Measurements from ENCODE around the gene IL18R1. TPM values are rescaled to one million over a fixed set of nuclear protein-coding genes. Genes with fewer than 3 reads are reported as not detected.

Gene IL18R1
- polyA plus RNA-seq, 1 experiment = not detected

DNA sequence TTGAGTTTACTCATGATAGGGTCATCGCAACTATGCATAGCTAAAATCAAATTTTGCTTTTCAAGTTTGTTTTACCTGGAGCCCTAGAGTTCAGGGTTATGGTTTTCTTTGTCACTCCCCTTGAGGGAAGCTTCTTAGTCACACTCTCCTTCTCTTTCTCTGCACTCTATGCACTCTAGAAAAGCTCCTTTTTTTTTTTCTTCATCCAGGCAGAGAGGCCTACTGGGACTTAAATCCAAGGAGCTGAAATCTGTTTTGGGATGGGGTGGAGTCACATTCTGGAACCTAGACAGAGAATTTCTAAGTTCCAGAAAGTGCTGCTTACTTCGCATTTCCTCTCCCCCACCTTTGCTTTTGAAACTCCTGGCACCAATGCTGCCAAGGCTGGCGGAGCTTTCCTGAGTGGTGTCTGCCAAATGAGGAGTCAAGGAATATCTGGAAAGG, 19.1 kb upstream of the IL18R1 start:
- ChIA-PET POLR2A (interaction anchor here (0.6 kb wide), 1 partner anchor 72 kb away, joined by 3 read pairs; no protein-coding TSS in a partner anchor), CTCF (interaction anchor here (0.5 to 1.8 kb wide), 7 partner anchors 12 to 96 kb away, joined by 3 to 7 read pairs (median 4); partner anchors contain the start of gene IL18R1)
- DNase-seq (ENCODE audit: low read depth) = no peak
- H3K27me3 ChIP-seq (ENCODE audit: control insufficient read depth, insufficient read depth, low read length) = 0 out of 2 replicates have a peak, but pooled peaks cover 2% of the 10 kb centered on the region
- TF ChIP-seq, protein P1, sequence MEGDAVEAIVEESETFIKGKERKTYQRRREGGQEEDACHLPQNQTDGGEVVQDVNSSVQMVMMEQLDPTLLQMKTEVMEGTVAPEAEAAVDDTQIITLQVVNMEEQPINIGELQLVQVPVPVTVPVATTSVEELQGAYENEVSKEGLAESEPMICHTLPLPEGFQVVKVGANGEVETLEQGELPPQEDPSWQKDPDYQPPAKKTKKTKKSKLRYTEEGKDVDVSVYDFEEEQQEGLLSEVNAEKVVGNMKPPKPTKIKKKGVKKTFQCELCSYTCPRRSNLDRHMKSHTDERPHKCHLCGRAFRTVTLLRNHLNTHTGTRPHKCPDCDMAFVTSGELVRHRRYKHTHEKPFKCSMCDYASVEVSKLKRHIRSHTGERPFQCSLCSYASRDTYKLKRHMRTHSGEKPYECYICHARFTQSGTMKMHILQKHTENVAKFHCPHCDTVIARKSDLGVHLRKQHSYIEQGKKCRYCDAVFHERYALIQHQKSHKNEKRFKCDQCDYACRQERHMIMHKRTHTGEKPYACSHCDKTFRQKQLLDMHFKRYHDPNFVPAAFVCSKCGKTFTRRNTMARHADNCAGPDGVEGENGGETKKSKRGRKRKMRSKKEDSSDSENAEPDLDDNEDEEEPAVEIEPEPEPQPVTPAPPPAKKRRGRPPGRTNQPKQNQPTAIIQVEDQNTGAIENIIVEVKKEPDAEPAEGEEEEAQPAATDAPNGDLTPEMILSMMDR (IDR thresholded peaks at IDR 0.05; ENCODE audit: insufficient read depth, low read depth, low read length) = no peak
- H3K36me3 ChIP-seq (ENCODE audit: control insufficient read depth, insufficient read depth, low read length) = no peaks in the 10 kb centered on the region
- no peak overlapping the region for H3K4me3 ChIP-seq (ENCODE audit: low read depth, low read length)

DNA sequence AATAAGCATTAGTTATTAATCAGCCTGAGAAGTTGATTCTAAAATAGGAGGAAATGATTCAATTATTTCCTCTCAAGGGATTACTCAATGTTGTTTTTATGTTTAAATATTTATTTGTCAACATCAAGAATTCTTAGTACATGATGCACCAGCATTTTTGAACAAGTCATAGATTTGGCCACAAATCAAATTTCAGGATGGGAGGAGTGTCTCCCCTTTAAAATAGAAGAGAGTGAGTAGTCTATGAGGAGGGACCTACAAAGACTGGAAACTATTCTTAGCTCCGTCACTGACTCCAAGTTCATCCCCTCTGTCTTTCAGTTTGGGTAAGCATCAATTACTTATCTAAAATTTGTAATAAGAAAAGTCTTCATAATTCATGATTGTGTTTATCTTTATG, 18.6 kb upstream of the IL18R1 start:
- TF ChIP-seq, protein P1 (IDR thresholded peaks at IDR 0.05; ENCODE audit: insufficient read depth, low read depth, low read length) = no peak
- Histone ChIP-seq H3K36me3 (ENCODE audit: control insufficient read depth, insufficient read depth, low read length) (no peaks in the 10 kb centered on the region), H3K27me3 (ENCODE audit: control insufficient read depth, insufficient read depth, low read length) (0 out of 2 replicates have a peak, but pooled peaks cover 2% of the 10 kb centered on the region), H3K4me3 (ENCODE audit: low read depth, low read length) (no peak overlapping the region)
- CTCF ChIA-PET = interaction anchor here (1.5 kb wide), 1 partner anchor 95 kb away, joined by 5 read pairs; no protein-coding TSS in a partner anchor
- POLR2A ChIA-PET = no interaction called here
- DNase-seq (ENCODE audit: low read depth) = no peak

GRCh38 chr2:102337481-102338386, 17.9 kb upstream of the IL18R1 start:
- H3K27me3 ChIP-seq (ENCODE audit: control insufficient read depth, insufficient read depth, low read length) = peaks cover 1% of the 10 kb centered on the region; the same call in 1 of the 2 replicates
- POLR2A ChIA-PET = no interaction called here
- no peak for DNase-seq (ENCODE audit: low read depth)

DNA sequence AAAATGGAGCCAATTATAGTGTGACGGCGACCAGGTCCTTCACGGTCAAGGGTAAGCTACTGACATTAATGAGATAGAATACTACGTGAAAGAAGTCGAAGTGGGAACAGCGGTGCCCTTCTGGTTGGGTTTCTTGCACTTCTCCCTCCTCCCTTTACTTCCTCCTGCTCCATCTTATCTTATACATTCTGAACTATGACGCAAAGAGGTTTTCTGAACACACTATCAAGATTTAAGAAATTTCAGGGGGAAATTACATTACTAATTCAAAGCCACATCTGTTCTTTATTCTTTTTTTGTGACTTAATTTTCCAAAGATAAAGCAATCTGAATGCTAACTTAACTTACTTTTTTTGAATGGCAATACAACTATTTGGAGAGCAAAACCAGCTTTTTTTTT, 14.8 kb upstream of the IL18R1 start:
- CTCF ChIA-PET = no interaction called here
- POLR2A ChIA-PET = no interaction called here
- TF ChIP-seq, protein P1 (IDR thresholded peaks at IDR 0.05; ENCODE audit: insufficient read depth, low read depth, low read length) = no peak
- Histone ChIP-seq H3K4me3 (ENCODE audit: low read depth, low read length) (no peak overlapping the region), H3K36me3 (ENCODE audit: control insufficient read depth, insufficient read depth, low read length) (no peaks in the 10 kb centered on the region), H3K27me3 (ENCODE audit: control insufficient read depth, insufficient read depth, low read length) (no peaks in the 10 kb centered on the region; the same call in 1 of the 2 replicates)
- no peak for DNase-seq (ENCODE audit: low read depth)

More at GRCh38 chr2:102337481-102338386, 17.9 kb upstream of the IL18R1 start:
- TF ChIP-seq, protein P1 (IDR thresholded peaks at IDR 0.05; ENCODE audit: insufficient read depth, low read depth, low read length) = no peak
- Histone ChIP-seq H3K4me3 (ENCODE audit: low read depth, low read length) (no peak overlapping the region), H3K36me3 (ENCODE audit: control insufficient read depth, insufficient read depth, low read length) (no peaks in the 10 kb centered on the region)
- CTCF ChIA-PET = interaction anchor here (0.7 to 1.5 kb wide), 2 partner anchors 96 to 135 kb away, joined by 3 to 5 read pairs; partner anchors contain the start of gene SLC9A4

- Histone ChIP-seq H3K36me3 (ENCODE audit: control insufficient read depth, insufficient read depth, low read length) (no peaks in the 10 kb centered on the region), H3K4me3 (ENCODE audit: low read depth, low read length) (no peak overlapping the region), H3K27me3 (ENCODE audit: control insufficient read depth, insufficient read depth, low read length) (no peaks in the 10 kb centered on the region; the same call in 1 of the 2 replicates)
- CTCF ChIA-PET = interaction anchor here (0.6 to 1.1 kb wide), 4 partner anchors 13 to 102 kb away, joined by 3 to 5 read pairs (median 3); partner anchors contain the start of gene IL18R1
- no peak for DNase-seq (ENCODE audit: low read depth)
- POLR2A ChIA-PET = no interaction called here
- TF ChIP-seq, protein P1 (IDR thresholded peaks at IDR 0.05; ENCODE audit: insufficient read depth, low read depth, low read length) = peak; percentile 27; the same call in 1 of the 2 replicates
These were observed 12.7 kb upstream of the IL18R1 start for GRCh38 chr2:102342888-102343287.

Measured in BJ (cell line).